ENCODE results near the gene PHF11.

Gene PHF11

DNA sequence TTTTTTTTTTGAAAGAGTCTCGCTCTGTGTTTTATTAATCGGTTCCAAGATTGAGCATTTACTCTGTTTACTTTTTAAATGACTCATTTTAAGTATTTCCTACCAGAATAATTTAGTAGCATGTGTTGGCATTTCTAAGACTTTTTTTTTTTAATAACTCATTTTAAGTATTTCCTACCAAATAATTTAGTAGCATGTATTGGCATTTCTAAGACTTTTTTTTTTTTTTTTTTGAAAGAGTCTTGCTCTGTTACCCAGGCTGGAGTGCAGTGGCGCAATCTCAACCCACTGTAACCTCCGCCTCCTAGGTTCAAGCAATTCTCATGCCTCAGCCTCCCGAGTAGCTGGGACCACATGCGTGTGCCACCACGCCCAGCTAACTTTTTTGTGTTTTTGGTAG lies 38.5 kb upstream of the PHF11 start:
- Histone ChIP-seq H4K20me1 (ENCODE audit: insufficient read depth, low read length) (no peaks in the 10 kb centered on the region), H3K9ac (ENCODE audit: low read length) (no peak overlapping the region), H3F3A (ENCODE audit: insufficient read depth, low read length) (no peaks in the 10 kb centered on the region), H3K27ac (ENCODE audit: low read depth, low read length, poor library complexity, severe bottlenecking) (no peak overlapping the region), H2AFZ (ENCODE audit: low read length) (no peak overlapping the region), H3K4me3 (ENCODE audit: low read depth, low read length, poor library complexity, severe bottlenecking) (no peak overlapping the region), H3K9me3 (ENCODE audit: low read length) (peaks cover 7% of the 10 kb centered on the region; the same call in 1 of the 2 replicates), H3K4me2 (ENCODE audit: low read length) (no peak overlapping the region), H3K27me3 (ENCODE audit: insufficient read depth, low read length) (no peaks in the 10 kb centered on the region), H3K4me1 (ENCODE audit: insufficient read depth, low read length, severe bottlenecking) (peaks cover 11% of the 10 kb centered on the region), H3K79me2 (ENCODE audit: insufficient read depth, low read length) (no peaks in the 10 kb centered on the region), H3K36me3 (ENCODE audit: insufficient read depth, low read length) (peaks cover 62% of the 10 kb centered on the region), H3K9me2 (ENCODE audit: low read depth, low read length) (no peaks in the 10 kb centered on the region)
- no peak for TF ChIP-seq EZH2 (IDR thresholded peaks at IDR 0.05; ENCODE audit: borderline replicate concordance, low read length)
- TF ChIP-seq, protein P1, sequence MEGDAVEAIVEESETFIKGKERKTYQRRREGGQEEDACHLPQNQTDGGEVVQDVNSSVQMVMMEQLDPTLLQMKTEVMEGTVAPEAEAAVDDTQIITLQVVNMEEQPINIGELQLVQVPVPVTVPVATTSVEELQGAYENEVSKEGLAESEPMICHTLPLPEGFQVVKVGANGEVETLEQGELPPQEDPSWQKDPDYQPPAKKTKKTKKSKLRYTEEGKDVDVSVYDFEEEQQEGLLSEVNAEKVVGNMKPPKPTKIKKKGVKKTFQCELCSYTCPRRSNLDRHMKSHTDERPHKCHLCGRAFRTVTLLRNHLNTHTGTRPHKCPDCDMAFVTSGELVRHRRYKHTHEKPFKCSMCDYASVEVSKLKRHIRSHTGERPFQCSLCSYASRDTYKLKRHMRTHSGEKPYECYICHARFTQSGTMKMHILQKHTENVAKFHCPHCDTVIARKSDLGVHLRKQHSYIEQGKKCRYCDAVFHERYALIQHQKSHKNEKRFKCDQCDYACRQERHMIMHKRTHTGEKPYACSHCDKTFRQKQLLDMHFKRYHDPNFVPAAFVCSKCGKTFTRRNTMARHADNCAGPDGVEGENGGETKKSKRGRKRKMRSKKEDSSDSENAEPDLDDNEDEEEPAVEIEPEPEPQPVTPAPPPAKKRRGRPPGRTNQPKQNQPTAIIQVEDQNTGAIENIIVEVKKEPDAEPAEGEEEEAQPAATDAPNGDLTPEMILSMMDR (IDR thresholded peaks at IDR 0.05; ENCODE audit: low read length): no peak

DNA sequence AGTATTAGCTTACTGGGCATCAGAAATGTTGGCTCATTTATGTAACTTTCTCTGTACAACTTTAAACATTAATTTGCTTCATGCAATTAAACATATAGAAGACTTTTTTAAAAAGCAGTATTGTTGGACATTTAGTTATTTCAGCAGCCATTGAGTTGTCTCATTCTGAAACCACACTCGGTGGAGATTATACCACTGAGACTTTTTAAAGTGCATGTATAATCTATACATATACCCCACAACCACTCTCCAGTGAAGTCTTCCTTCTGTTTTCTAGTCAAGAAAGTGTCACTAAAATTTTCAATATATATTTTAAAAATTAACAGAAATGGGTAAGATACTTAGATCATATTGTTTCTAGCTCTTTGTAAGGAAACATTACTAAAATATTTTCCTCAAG lies 36.2 kb upstream of the PHF11 start:
- Histone ChIP-seq H3K36me3 (ENCODE audit: insufficient read depth, low read length) (peaks cover 75% of the 10 kb centered on the region), H3K4me2 (ENCODE audit: low read length) (no peak overlapping the region), H3K27me3 (ENCODE audit: insufficient read depth, low read length) (no peaks in the 10 kb centered on the region), H3K9me3 (ENCODE audit: low read length) (peaks cover 14% of the 10 kb centered on the region; the same call in 1 of the 2 replicates), H3K9ac (ENCODE audit: low read length) (no peak overlapping the region), H3K9me2 (ENCODE audit: low read depth, low read length) (no peaks in the 10 kb centered on the region), H3K27ac (ENCODE audit: low read depth, low read length, poor library complexity, severe bottlenecking) (no peak overlapping the region), H3K4me1 (ENCODE audit: insufficient read depth, low read length, severe bottlenecking) (peaks cover 4% of the 10 kb centered on the region), H3K79me2 (ENCODE audit: insufficient read depth, low read length) (no peaks in the 10 kb centered on the region), H3K4me3 (ENCODE audit: low read depth, low read length, poor library complexity, severe bottlenecking) (no peak overlapping the region), H2AFZ (ENCODE audit: low read length) (no peak overlapping the region), H3F3A (ENCODE audit: insufficient read depth, low read length) (no peaks in the 10 kb centered on the region), H4K20me1 (ENCODE audit: insufficient read depth, low read length) (no peaks in the 10 kb centered on the region)
- TF ChIP-seq, protein P1 (IDR thresholded peaks at IDR 0.05; ENCODE audit: low read length): no peak
- TF ChIP-seq EZH2 (IDR thresholded peaks at IDR 0.05; ENCODE audit: borderline replicate concordance, low read length): no peak

DNA sequence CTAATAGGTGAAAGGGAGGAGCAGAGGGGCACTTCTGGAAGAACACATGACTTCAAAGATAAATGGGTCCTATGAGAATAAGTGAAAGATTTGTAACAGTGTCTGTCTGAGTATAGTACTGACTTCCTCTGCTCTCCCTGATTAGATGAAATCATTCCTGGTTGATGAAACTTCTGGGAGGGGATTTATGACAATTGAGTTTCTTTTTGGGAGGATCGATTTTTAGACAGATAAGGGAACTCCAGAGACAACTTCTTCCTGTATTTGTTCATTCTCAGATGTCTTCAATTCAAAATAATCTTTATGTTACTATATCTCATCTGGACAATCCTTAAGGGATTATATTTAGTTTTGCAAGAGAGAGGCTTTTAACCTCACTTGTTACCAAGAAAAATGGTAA lies 31.7 kb upstream of the PHF11 start:
- Histone ChIP-seq H3K27ac (ENCODE audit: low read depth, low read length, poor library complexity, severe bottlenecking) (no peak overlapping the region), H2AFZ (ENCODE audit: low read length) (no peak overlapping the region), H3K79me2 (ENCODE audit: insufficient read depth, low read length) (no peaks in the 10 kb centered on the region), H3K4me2 (ENCODE audit: low read length) (no peak overlapping the region), H3K4me3 (ENCODE audit: low read depth, low read length, poor library complexity, severe bottlenecking) (no peak overlapping the region), H3K9me3 (ENCODE audit: low read length) (peaks cover 14% of the 10 kb centered on the region; the same call in 1 of the 2 replicates), H3F3A (ENCODE audit: insufficient read depth, low read length) (no peaks in the 10 kb centered on the region), H3K27me3 (ENCODE audit: insufficient read depth, low read length) (no peaks in the 10 kb centered on the region), H3K9me2 (ENCODE audit: low read depth, low read length) (no peaks in the 10 kb centered on the region), H4K20me1 (ENCODE audit: insufficient read depth, low read length) (no peaks in the 10 kb centered on the region), H3K4me1 (ENCODE audit: insufficient read depth, low read length, severe bottlenecking) (no peaks in the 10 kb centered on the region), H3K9ac (ENCODE audit: low read length) (no peak overlapping the region), H3K36me3 (ENCODE audit: insufficient read depth, low read length) (peaks cover 95% of the 10 kb centered on the region)
- TF ChIP-seq, protein P1 (IDR thresholded peaks at IDR 0.05; ENCODE audit: low read length): no peak
- no peak for TF ChIP-seq EZH2 (IDR thresholded peaks at IDR 0.05; ENCODE audit: borderline replicate concordance, low read length)
